NOMO-1 (cell line): ENCODE results near the gene MANSC4.
"Not testable (repeated sequence)": the region's sequence is repeated elsewhere in the genome, so short reads cannot be mapped to it uniquely, and the experiment has no call there.

ENCODE experiments used
- DNase-seq, 2 experiments: peaks; one replicate each; lab custom pipeline; 2025; ENCODE audit not compliant: unreplicated experiment in 2 of 2; lab: John Stamatoyannopoulos, UW

Gene MANSC4

GRCh38 chr12:27756670-27757195 is 23.3 kb downstream of the MANSC4 start:
- no peak for DNase-seq

GRCh38 chr12:27754795-27755194 is 25.2 kb downstream of the MANSC4 start:
- DNase-seq, result no peak

GRCh38 chr12:27751386-27752047 is 28.5 kb downstream of the MANSC4 start:
- no peak for DNase-seq

- DNase-seq, result no peak
Observed at GRCh38 chr12:27747111-27747820, 32.8 kb downstream of the MANSC4 start.

- not testable (repeated sequence) for DNase-seq
Observed at GRCh38 chr12:27745734-27746133, 34.3 kb downstream of the MANSC4 start.

- DNase-seq, result no peak
Observed at GRCh38 chr12:27743601-27744000, 36.4 kb downstream of the MANSC4 start.

- not testable (repeated sequence) for DNase-seq
Observed at GRCh38 chr12:27734321-27734720, 45.7 kb downstream of the MANSC4 start.

- no peak for DNase-seq
Observed at GRCh38 chr12:27733791-27734190, 46.2 kb downstream of the MANSC4 start.

GRCh38 chr12:27733052-27733656 is 46.9 kb downstream of the MANSC4 start:
- peak; percentile 28 to 44 for DNase-seq

- no peak for DNase-seq
Observed at GRCh38 chr12:27732281-27732680, 47.8 kb downstream of the MANSC4 start.

GRCh38 chr12:27730097-27730588 is 49.9 kb downstream of the MANSC4 start:
- DNase-seq, result no peak

GRCh38 chr12:27723212-27723611 is 56.8 kb downstream of the MANSC4 start:
- no peak for DNase-seq
